Body of pancreas (tissue), 4 donors: Measurements from ENCODE around the gene GNA15. TPM values are rescaled to one million over a fixed set of nuclear protein-coding genes. Genes with fewer than 3 reads are reported as not detected.

Source experiments
- ATAC-seq: fragments of 150-250 bp; one replicate; pipeline ENCODE4 v1.9.1; 2016
- DNase-seq, 4 donors: peaks; one replicate each; pipeline ENCODE4 v3.0.0-alpha.2; 2019
- H3K27ac ChIP-seq, 4 donors: fragments of 200-600 bp; sonication (generic); 1 replicate in 3 of 4; 2 replicates in 1 of 4; pipeline versions ENCODE4 v1.5.1 to v1.6.1; 2016 to 2019; ENCODE audit warnings: mild to moderate bottlenecking in 1 of 4, mixed read lengths in 1 of 4, moderate library complexity in 1 of 4
- H3K27me3 ChIP-seq, 2 donors: fragments of 200-600 bp; sonication (generic); one replicate each; pipeline ENCODE4 v1.6.0; 2016; ENCODE audit warnings: mild to moderate bottlenecking in 1 of 2
- H3K36me3 ChIP-seq, 2 donors: fragments of 200-600 bp; sonication (generic); replicated peaks in 1 of 2; 2 replicates each; pipeline ENCODE4 v1.5.1; 2016; ENCODE audit warnings: low read depth in 2 of 2; ENCODE audit not compliant: insufficient read depth in 1 of 2
- H3K4me1 ChIP-seq: fragments of 200-600 bp; sonication (generic); one replicate; pipeline ENCODE4 v1.6.0; 2016
- H3K4me3 ChIP-seq, 2 donors: fragments of 200-600 bp; sonication (generic); 1 replicate in 1 of 2; 2 replicates in 1 of 2; pipeline ENCODE4 v1.5.1; 2016 to 2019
- H3K9me3 ChIP-seq, 3 donors: fragments of 200-600 bp; sonication (generic); 1 replicate in 2 of 3; 2 replicates in 1 of 3; pipeline ENCODE4 v1.5.1; 2016
- POLR2A ChIP-seq, 3 donors: fragments of 450-650 bp; IDR thresholded peaks; one replicate each; pipeline ENCODE4 v1.6.1; 2016; ENCODE audit warnings: antibody characterized with exemption in 3 of 3, mild to moderate bottlenecking in 2 of 3
- WGBS, 2 donors: methylation state at CpG; one replicate each; pipeline ENCODE4 v1.1.5; 2017; 5-methylcytosine and 5-hydroxymethylcytosine counted together
- intact Hi-C: fragments of 100-400 bp; cut with DNase I; formaldehyde crosslinking; loops from one replicate; pipeline ENCODE4 v1.15.1; 2023
- total RNA-seq, 2 donors: library from RNA; depleted of rRNA; stranded (reverse); fragments of >200 nt; gene quantifications; one replicate each; pipeline ENCODE4 v1.1.0, GENCODE V29; 2016
- TF ChIP-seq, protein P1 (sequence below), 7 experiments: fragments of 450-650 bp in 4 of 7; fragments of 200-600 bp in 3 of 7; sonication (generic) in 3 of 7; IDR thresholded peaks; one replicate each; pipeline ENCODE4 v1.5.1; 2016 to 2019; ENCODE audit warnings: antibody characterized with exemption in 7 of 7

Gene GNA15
- total RNA-seq, 2 donors from 2014 or later = 1.6 to 2.6 TPM

DNA sequence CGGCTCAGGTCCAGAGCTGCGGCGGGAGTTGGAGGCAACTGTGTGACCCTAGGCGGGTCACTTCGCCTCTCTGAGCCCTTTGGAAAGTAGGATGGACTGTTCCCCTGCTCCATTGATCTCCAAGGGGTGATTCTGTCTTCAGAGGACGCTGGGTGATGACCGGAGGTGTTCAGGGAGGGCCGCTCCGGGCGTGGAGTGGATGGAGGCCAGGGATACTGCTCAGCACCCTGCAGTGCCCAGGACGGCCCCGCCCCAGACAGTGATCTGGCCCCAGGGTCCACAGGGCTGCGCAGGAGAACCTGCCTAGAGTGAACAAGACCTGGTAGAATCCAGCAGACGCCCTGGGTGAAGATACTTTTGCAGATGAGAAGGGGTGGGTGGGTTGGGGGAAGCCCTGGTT, 56.9 kb downstream of the GNA15 start:
- intact Hi-C loops = no loop called here
- DNase-seq (no peak), ATAC-seq (no peak)
- peaks cover 17% of the 10 kb centered on the region for H3K4me1 ChIP-seq
- H3K9me3 ChIP-seq = no peaks in the 10 kb centered on the region
- TF ChIP-seq, protein P1, sequence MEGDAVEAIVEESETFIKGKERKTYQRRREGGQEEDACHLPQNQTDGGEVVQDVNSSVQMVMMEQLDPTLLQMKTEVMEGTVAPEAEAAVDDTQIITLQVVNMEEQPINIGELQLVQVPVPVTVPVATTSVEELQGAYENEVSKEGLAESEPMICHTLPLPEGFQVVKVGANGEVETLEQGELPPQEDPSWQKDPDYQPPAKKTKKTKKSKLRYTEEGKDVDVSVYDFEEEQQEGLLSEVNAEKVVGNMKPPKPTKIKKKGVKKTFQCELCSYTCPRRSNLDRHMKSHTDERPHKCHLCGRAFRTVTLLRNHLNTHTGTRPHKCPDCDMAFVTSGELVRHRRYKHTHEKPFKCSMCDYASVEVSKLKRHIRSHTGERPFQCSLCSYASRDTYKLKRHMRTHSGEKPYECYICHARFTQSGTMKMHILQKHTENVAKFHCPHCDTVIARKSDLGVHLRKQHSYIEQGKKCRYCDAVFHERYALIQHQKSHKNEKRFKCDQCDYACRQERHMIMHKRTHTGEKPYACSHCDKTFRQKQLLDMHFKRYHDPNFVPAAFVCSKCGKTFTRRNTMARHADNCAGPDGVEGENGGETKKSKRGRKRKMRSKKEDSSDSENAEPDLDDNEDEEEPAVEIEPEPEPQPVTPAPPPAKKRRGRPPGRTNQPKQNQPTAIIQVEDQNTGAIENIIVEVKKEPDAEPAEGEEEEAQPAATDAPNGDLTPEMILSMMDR (IDR thresholded peaks at IDR 0.05) = no peak
- 92 to 96% methylated on average over 4 to 14 of the region's 14 CpGs for WGBS, 2 donors
- H3K27ac ChIP-seq = no peak overlapping the region
- no peaks in the 10 kb centered on the region for H3K36me3 ChIP-seq
- no peak overlapping the region for H3K4me3 ChIP-seq
- H3K27me3 ChIP-seq = no peaks in the 10 kb centered on the region

DNA sequence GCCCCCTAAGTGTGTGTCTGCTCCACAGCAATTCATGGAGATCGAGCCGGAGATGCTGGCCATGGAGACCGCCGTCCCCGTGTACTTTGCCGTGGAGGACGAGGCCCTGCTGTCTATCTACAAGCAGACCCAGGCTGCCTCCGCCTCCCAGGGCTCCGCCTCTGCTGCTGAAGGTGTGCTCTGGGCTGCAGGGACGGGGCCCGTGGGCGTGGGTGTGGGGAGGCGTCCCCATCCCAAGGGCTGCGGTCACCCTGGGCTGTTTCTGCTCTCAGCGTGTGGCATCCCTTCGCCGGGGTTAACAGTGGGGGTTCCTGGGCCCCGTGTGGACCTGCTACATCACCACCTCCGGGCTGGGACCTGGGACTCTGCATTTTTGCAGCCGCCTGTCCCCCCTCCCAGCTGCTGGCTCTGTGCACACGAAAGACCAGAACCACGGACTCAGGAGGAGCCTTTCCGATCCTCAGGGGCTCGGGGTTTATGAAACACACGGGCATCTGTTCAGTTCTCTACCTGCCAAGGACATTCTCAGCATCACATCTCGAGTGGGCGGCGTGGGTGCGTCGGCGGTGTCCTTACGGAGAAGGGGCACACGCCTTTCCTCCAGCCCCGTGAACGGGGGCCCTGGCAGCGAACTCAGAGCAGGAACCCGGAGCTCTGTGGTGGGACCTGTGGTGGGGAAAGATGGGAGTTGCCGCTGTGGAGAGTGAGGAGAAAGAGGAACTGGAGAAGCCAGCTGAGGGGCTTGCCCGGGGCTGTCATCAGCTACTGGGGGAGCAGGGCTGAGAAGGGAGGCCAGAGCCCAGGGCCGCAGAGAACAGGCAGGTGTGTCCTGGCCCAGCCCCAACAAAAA, 57.6 kb downstream of the GNA15 start:
- no peak overlapping the region for H3K4me3 ChIP-seq
- intact Hi-C loops = no loop called here
- no peak for DNase-seq
- H3K9me3 ChIP-seq = no peaks in the 10 kb centered on the region
- 79 to 94% methylated on average over 23 to 39 of the region's 40 CpGs for WGBS, 2 donors
- no peaks in the 10 kb centered on the region for H3K36me3 ChIP-seq
- ATAC-seq = no peak
- TF ChIP-seq, protein P1 (IDR thresholded peaks at IDR 0.05) = no peak
- no peak overlapping the region for H3K27ac ChIP-seq
- no peaks in the 10 kb centered on the region for H3K27me3 ChIP-seq
- H3K4me1 ChIP-seq = peaks cover 11% of the 10 kb centered on the region

DNA sequence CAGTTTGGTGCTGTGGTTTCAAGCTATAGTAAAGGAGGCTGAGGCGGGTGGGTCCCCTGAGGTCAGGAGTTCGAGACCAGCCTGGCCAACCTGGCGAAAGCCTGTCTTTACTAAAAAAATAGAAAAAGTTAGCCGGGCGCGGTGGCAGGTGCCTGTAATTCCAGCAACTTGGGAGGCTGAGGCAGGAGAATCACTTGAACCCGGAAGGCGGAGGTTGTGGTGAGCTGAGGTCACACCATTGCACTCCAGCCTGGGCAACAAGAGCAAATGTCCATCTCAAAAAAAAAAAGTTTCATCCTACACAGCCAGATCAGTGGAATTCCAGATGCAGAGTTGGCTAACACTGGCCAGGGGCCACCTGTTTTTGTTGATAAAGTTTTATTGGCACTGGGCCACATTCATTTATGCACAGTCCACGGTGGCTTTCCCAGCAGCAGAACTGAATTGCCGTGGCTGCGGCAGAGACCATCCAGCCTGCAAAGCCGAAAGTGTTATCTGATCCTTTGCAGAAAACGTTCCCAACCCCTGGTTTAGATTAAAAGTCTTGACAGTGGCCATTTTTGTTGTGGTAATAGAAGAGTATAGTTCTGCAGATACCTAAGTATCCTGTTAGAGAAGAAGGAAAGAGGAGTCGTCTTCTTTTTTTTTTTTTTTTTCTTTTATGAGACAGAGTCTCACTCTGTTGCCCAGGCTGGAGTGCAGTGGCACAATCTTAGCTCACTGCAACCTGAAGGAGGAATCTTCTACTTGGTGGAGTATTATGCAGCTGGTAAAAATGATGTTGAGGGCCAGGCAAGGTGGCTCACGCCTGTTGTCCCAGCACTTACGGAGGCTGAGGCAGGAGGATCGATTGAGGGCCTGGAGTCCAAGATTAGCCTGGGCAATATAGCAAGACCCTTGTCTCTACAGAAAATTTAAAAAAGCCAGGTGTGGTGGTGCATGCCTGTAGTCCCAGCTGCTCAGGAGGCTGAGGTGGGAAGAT, 58.6 kb downstream of the GNA15 start:
- no peak for DNase-seq
- Histone ChIP-seq H3K4me1 (peaks cover 7% of the 10 kb centered on the region), H3K9me3 (no peaks in the 10 kb centered on the region), H3K36me3 (no peaks in the 10 kb centered on the region), H3K27ac (no peak overlapping the region), H3K27me3 (no peaks in the 10 kb centered on the region), H3K4me3 (no peak overlapping the region)
- WGBS, 2 donors = 88 to 93% methylated on average over 17 of the region's 17 CpGs
- no peak for TF ChIP-seq POLR2A (IDR thresholded peaks at IDR 0.05)
- TF ChIP-seq, protein P1 (IDR thresholded peaks at IDR 0.05) = no peak
- no peak for ATAC-seq
- intact Hi-C loops = no loop called here

DNA sequence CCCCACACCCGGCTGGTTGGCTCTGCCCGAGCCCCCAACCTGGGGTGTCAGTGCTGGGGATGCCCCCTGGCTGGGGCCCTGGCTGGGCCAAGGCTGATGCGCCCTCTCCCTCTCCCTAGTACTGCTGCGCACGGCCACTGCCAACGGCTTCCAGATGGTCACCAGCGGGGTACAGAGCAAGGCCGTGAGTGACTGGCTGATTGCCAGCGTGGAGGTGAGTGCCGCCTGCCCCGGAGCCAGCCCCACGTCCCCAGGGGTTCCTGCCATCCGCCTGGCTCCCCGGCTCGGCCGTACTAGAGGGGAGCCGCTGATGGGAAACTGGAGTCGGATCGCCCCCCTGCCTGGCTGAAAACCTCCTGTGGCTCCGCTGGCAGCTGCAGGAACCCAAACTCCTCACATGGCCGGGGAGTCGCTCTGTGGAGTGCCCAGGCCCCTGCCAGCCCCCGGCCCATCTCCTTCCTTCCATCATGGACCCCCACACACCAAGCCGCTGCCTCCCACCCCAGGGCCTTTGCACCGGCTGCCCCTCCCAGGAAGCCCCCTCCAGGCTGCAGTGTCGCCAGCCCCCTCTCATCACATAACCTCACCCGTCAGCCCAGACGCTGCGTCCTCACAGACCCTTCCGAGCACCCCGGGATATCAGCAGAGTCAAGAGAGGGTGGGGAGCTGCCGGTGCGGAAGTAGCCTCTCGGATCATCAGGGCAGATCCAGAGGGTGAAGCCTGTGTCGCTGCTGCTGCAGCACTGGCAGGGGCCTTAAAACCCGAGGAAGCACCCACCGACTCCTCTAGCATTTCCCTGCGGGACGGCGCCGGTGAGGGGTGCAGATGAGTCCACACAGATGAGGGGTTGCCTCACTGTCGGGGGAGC, 60.5 kb downstream of the GNA15 start:
- 90 to 99% methylated on average over 22 to 38 of the region's 42 CpGs for WGBS, 2 donors
- Histone ChIP-seq H3K27me3 (no peaks in the 10 kb centered on the region), H3K9me3 (no peaks in the 10 kb centered on the region), H3K4me1 (no peaks in the 10 kb centered on the region), H3K36me3 (no peaks in the 10 kb centered on the region), H3K27ac (no peak overlapping the region), H3K4me3 (no peak overlapping the region)
- TF ChIP-seq, protein P1 (IDR thresholded peaks at IDR 0.05) = no peak
- TF ChIP-seq POLR2A (IDR thresholded peaks at IDR 0.05) = no peak
- no peak for ATAC-seq
- no peak for DNase-seq
- intact Hi-C loops = no loop called here
